Measurements from ENCODE around the gene SLC24A3. TPM values are rescaled to one million over a fixed set of nuclear protein-coding genes. Genes with fewer than 3 reads are reported as not detected.

SLC24A3 gene
- total RNA-seq, 6 experiments from 2014 or later = not detected

DNA sequence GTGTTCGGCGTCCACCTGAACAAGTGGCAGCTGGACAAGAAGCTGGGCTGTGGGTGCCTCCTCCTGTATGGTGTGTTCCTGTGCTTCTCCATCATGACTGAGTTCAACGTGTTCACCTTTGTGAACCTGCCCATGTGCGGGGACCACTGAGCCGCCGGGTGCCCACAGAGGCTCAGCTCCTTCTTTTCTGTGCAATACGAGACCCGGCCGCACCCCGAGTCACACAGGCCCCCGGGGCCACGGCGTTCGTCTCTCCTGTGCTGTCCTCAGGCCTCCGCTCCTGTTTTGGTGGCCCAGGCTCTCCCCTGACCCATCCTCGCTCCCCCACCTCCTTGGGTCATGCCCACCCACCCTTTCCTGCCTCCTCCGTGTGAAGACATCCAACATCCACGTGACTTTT lies 508.5 kb downstream of the SLC24A3 start:
- H3K27ac Mint-ChIP-seq = no peak overlapping the region
- H3K4me1 Mint-ChIP-seq (ENCODE audit: low read depth) = peaks cover 5% of the 10 kb centered on the region
- H3K4me3 Mint-ChIP-seq = no peak overlapping the region
- H3K9me3 Mint-ChIP-seq = peaks cover 16% of the 10 kb centered on the region; the same call in 1 of the 2 replicates
- H3K27me3 Mint-ChIP-seq (ENCODE audit: insufficient read depth) = peaks cover 16% of the 10 kb centered on the region
- no peak for DNase-seq
- peaks cover 5% of the 10 kb centered on the region; the same call in 1 of the 2 replicates for H3K36me3 Mint-ChIP-seq (ENCODE audit: low read depth)
- TF ChIP-seq, protein P1, sequence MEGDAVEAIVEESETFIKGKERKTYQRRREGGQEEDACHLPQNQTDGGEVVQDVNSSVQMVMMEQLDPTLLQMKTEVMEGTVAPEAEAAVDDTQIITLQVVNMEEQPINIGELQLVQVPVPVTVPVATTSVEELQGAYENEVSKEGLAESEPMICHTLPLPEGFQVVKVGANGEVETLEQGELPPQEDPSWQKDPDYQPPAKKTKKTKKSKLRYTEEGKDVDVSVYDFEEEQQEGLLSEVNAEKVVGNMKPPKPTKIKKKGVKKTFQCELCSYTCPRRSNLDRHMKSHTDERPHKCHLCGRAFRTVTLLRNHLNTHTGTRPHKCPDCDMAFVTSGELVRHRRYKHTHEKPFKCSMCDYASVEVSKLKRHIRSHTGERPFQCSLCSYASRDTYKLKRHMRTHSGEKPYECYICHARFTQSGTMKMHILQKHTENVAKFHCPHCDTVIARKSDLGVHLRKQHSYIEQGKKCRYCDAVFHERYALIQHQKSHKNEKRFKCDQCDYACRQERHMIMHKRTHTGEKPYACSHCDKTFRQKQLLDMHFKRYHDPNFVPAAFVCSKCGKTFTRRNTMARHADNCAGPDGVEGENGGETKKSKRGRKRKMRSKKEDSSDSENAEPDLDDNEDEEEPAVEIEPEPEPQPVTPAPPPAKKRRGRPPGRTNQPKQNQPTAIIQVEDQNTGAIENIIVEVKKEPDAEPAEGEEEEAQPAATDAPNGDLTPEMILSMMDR (IDR thresholded peaks at IDR 0.05) = no peak

DNA sequence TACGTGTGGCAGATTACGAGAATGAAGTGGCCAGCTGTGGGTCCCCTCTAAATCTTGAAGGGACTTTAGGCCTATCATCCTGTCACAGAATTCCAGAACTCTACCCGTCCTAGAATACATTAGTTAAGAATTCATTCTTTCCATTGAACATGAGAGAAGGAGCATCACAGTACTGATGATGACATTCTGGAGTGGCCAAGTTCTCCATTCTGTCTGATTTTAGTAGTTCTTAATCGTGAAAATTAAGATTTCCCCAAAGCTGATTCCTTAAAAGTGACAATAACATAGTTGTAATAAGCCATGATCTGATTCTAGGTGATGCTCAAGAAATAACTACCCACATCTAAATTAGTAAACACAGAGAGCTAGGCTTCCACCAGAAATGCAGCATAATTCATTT lies 510.6 kb downstream of the SLC24A3 start:
- Mint-ChIP-seq H3K4me3 (no peak overlapping the region), H3K27ac (no peak overlapping the region), H3K36me3 (ENCODE audit: low read depth) (peaks cover 5% of the 10 kb centered on the region; the same call in 1 of the 2 replicates), H3K4me1 (ENCODE audit: low read depth) (peaks cover 14% of the 10 kb centered on the region), H3K9me3 (no peaks in the 10 kb centered on the region), H3K27me3 (ENCODE audit: insufficient read depth) (peaks cover 14% of the 10 kb centered on the region)
- DNase-seq = no peak
- TF ChIP-seq, protein P1 (IDR thresholded peaks at IDR 0.05) = no peak

DNA sequence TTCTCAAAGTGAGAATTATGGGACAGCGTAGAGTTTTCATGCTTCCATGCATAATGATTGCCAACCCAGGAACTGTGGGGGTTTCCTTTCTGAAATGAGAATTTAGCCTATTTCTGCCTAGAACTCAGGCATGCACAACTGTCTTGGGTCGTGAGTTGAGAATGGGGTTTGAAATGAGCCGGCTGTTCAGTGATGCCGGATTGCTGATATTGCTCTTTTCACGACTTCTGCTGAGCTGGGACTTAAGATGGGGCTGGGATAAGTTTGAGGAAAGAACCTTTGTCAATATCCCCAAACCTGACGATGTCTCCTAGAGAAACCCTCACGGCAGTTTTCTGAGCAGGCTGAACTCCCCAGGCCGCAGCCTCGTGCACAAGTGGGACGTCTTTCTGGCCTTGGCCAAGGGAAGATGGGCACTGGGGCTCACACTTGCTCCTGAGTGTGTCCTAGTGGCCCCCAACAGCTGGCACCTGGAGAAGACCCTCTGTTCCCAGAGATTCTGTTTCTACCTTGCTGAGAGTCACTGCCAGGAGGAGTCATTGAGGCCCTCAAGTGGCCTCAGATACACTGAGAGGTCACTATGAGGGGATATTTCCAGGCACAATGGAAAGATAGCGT lies 511.5 kb downstream of the SLC24A3 start:
- TF ChIP-seq, protein P1 (IDR thresholded peaks at IDR 0.05) = no peak
- no peak for DNase-seq
- Mint-ChIP-seq H3K36me3 (ENCODE audit: low read depth) (peaks cover 1% of the 10 kb centered on the region; the same call in 1 of the 2 replicates), H3K27me3 (ENCODE audit: insufficient read depth) (peaks cover 10% of the 10 kb centered on the region), H3K27ac (no peak overlapping the region), H3K4me1 (ENCODE audit: low read depth) (peaks cover 14% of the 10 kb centered on the region), H3K9me3 (no peaks in the 10 kb centered on the region), H3K4me3 (no peak overlapping the region)

DNA sequence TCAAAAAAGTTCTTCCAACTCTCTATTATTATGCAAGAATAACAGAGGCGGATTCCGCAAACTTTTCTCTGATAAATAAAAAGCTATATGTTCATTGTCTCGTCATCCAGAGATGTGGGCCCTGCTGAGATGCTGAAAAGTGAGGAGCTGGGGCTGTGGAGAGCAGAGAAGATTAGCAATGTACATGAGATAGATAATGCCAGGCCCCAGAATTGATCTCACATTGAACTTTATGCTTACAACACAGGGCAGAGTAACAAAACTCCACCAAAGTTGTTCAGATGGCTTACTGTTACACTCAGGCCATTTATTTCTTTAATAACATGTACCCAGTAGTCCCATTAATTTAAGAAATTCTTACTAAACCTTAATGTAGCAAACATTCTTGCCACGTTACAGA lies 512.9 kb downstream of the SLC24A3 start:
- no peaks in the 10 kb centered on the region for H3K9me3 Mint-ChIP-seq
- H3K27me3 Mint-ChIP-seq (ENCODE audit: insufficient read depth) = peaks cover 2% of the 10 kb centered on the region
- no peak overlapping the region for H3K4me3 Mint-ChIP-seq

DNA sequence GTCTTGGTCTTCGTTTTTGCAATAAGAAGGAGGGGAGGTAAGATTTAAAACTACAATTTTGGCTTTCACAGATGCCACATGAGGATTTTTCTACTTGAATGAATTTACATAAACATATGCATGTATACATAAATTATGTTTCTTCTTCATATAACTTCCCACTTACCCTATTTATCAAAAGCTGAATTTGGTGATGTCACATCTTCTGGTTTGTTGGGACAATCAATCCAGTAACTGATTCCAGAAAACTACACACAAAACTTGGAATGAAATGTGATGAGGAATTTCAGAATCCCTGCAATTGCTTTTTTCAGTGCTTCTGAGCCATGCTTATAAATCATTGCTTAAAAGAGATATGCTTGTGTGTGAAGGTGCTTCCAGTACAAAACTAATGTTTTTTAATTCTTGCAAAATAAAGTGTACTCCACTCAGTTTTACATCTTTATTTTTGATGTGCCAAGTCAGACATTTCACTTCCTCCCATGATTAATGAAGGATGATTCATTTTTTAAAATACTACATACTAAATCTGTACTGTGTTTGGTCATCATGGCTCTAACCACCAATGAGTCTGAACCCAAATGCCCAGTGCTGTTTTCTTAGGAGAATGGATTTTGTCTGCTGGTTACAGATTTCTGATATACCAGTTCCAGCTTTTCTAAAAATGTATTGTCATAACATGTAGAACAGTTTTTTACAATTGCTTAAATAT lies 513.5 kb downstream of the SLC24A3 start:
- TF ChIP-seq, protein P1 (IDR thresholded peaks at IDR 0.05) = no peak
- H3K9me3 Mint-ChIP-seq = no peaks in the 10 kb centered on the region
- peak; percentile 19 for DNase-seq
- H3K4me1 Mint-ChIP-seq (ENCODE audit: low read depth) = peaks cover 14% of the 10 kb centered on the region
- H3K27ac Mint-ChIP-seq = no peak overlapping the region
- H3K27me3 Mint-ChIP-seq (ENCODE audit: insufficient read depth) = no peaks in the 10 kb centered on the region; the same call in 1 of the 2 replicates
- H3K4me3 Mint-ChIP-seq = no peak overlapping the region
- H3K36me3 Mint-ChIP-seq (ENCODE audit: low read depth) = no peaks in the 10 kb centered on the region

More for the DNA sequence above, 512.9 kb downstream of the SLC24A3 start:
- no peak for DNase-seq
- H3K36me3 Mint-ChIP-seq (ENCODE audit: low read depth) = no peaks in the 10 kb centered on the region
- H3K27ac Mint-ChIP-seq = no peak overlapping the region
- H3K4me1 Mint-ChIP-seq (ENCODE audit: low read depth) = peaks cover 14% of the 10 kb centered on the region
- TF ChIP-seq, protein P1 (IDR thresholded peaks at IDR 0.05) = no peak
